Lung (tissue), 12 donors: ENCODE measurements around the gene SKIL. TPM values are rescaled to one million over a fixed set of nuclear protein-coding genes. Genes with fewer than 3 reads are reported as not detected.
A peak's percentile ranks its signal among the peaks of the same experiment; 100 is the strongest.

Source experiments
- ATAC-seq: fragments of 200-7000 bp; cut with Tn5 transposase; one replicate; pipeline ENCODE4 v1.9.1; 2020; ENCODE audit warnings: moderate number of reproducible peaks; ENCODE audit not compliant: insufficient read depth, low FRiP score
- DNase-seq, 3 donors: peaks; one replicate each; pipeline ENCODE4 v3.0.0-alpha.2; 2013 to 2017
- H3K27ac ChIP-seq, 2 donors: one replicate each; pipeline ENCODE4 v1.5.1; 2013; ENCODE audit warnings: mild to moderate bottlenecking in 2 of 2, moderate library complexity in 2 of 2, control low read depth in 1 of 2, inconsistent platforms in 1 of 2, low read depth in 1 of 2, low read length in 1 of 2
- H3K27me3 ChIP-seq, 3 donors: one replicate each; pipeline ENCODE4 v1.5.1; 2013; ENCODE audit warnings: low read length in 2 of 3; ENCODE audit not compliant: control insufficient read depth in 3 of 3, insufficient read depth in 3 of 3
- H3K36me3 ChIP-seq, 4 donors: one replicate each; pipeline ENCODE4 v1.5.1; 2013; ENCODE audit warnings: low read length in 4 of 4, mild to moderate bottlenecking in 1 of 4, moderate library complexity in 1 of 4; ENCODE audit not compliant: control insufficient read depth in 4 of 4, insufficient read depth in 4 of 4
- H3K4me1 ChIP-seq, 5 donors: one replicate each; pipeline ENCODE4 v1.5.1; 2013; ENCODE audit warnings: low read length in 5 of 5, mild to moderate bottlenecking in 2 of 5, moderate library complexity in 1 of 5; ENCODE audit not compliant: control insufficient read depth in 5 of 5, insufficient read depth in 5 of 5
- H3K4me3 ChIP-seq: one replicate; pipeline ENCODE4 v1.5.1; 2013; ENCODE audit warnings: mild to moderate bottlenecking, control low read depth, moderate library complexity
- H3K9ac ChIP-seq, 2 donors: one replicate each; pipeline ENCODE4 v1.5.1; 2013; ENCODE audit warnings: low read length in 2 of 2, control low read depth in 1 of 2; ENCODE audit not compliant: insufficient read depth in 1 of 2
- H3K9me3 ChIP-seq, 4 donors: one replicate each; pipeline ENCODE4 v1.5.1; 2013; ENCODE audit warnings: low read length in 3 of 4, mild to moderate bottlenecking in 1 of 4, moderate library complexity in 1 of 4; ENCODE audit not compliant: control insufficient read depth in 4 of 4, insufficient read depth in 3 of 4
- CTCF ChIP-seq: IDR thresholded peaks from 2 replicates; pipeline ENCODE4 v1.5.1; 2012; ENCODE audit warnings: mild to moderate bottlenecking; ENCODE audit errors: control extremely low read depth, extremely low read depth
- WGBS, 2 donors: extraction: QIAGEN DNeasy Blood & Tissue Kit; methylation state at CpG; one replicate each; pipeline ENCODE4 v1.1.7; 2013; 5-methylcytosine and 5-hydroxymethylcytosine counted together
- polyA plus RNA-seq, 2 donors: library from polyadenylated mRNA; stranded (reverse); fragments of 200-250 nt; gene quantifications; one replicate each; pipeline ENCODE4 v1.2.1, GENCODE V29; 2013
- total RNA-seq, 2 donors: library from RNA; depleted of rRNA in 1 of 2; stranded (reverse); fragments of >200 nt in 1 of 2; gene quantifications; one replicate each; pipeline ENCODE4 v1.2.1, GENCODE V29; 2014 to 2021
- donor health status: control.
- donor health status: control.
- donor health status: Bipolar disorder and iron deficiency.
- donor health status: healthy.
- donor health status: DM: yes; HTN: yes; CAD: no.

The SKIL gene
- total and polyA plus RNA-seq, 4 donors: 16.5 to 110 (median 38.5) TPM

- H3K27ac ChIP-seq: no peak overlapping the region
- 87 to 97% methylated on average over 1 of the region's 1 CpG for WGBS, 2 donors
- no peaks in the 10 kb centered on the region for H3K27me3 ChIP-seq
- H3K4me3 ChIP-seq: no peak overlapping the region
- H3K9ac ChIP-seq: no peak overlapping the region
- H3K4me1 ChIP-seq: peaks cover 0 to 12% (median 0%) of the 10 kb centered on the region in 5 donors
- no peak for ATAC-seq
- no peak for TF ChIP-seq CTCF
- DNase-seq: peak in 2 of 3 donors; percentile 44 to 63
- H3K9me3 ChIP-seq: no peaks in the 10 kb centered on the region
- no peaks in the 10 kb centered on the region for H3K36me3 ChIP-seq
Observed at GRCh38 chr3:170429050-170429449, 71.5 kb downstream of the SKIL start.

GRCh38 chr3:170431054-170431453, 73.5 kb downstream of the SKIL start:
- no peak for TF ChIP-seq CTCF
- ATAC-seq (no peak), DNase-seq (no peak)
- Histone ChIP-seq H3K9me3 (no peaks in the 10 kb centered on the region), H3K4me3 (no peak overlapping the region), H3K27ac (no peak overlapping the region), H3K27me3 (no peaks in the 10 kb centered on the region), H3K36me3 (no peaks in the 10 kb centered on the region), H3K9ac (no peak overlapping the region), H3K4me1 (peaks cover 0 to 12% (median 0%) of the 10 kb centered on the region in 5 donors)
- WGBS, 2 donors: 95 to 97% methylated on average over 3 of the region's 3 CpGs

GRCh38 chr3:170432416-170432815, 74.9 kb downstream of the SKIL start:
- 97 to 98% methylated on average over 14 of the region's 14 CpGs for WGBS, 2 donors
- H3K27ac ChIP-seq: no peak overlapping the region
- H3K9me3 ChIP-seq: no peaks in the 10 kb centered on the region
- H3K27me3 ChIP-seq: no peaks in the 10 kb centered on the region
- peaks cover 0 to 12% (median 0%) of the 10 kb centered on the region in 5 donors for H3K4me1 ChIP-seq
- no peaks in the 10 kb centered on the region for H3K36me3 ChIP-seq
- H3K4me3 ChIP-seq: no peak overlapping the region
- no peak for TF ChIP-seq CTCF
- no peak for ATAC-seq
- DNase-seq: no peak
- no peak overlapping the region for H3K9ac ChIP-seq

GRCh38 chr3:170436697-170437096, 79.2 kb downstream of the SKIL start:
- WGBS, 2 donors: 94 to 97% methylated on average over 2 of the region's 2 CpGs
- Histone ChIP-seq H3K27ac (no peak overlapping the region), H3K4me3 (no peak overlapping the region), H3K9me3 (peaks cover 0 to 2% (median 0%) of the 10 kb centered on the region in 4 donors), H3K27me3 (no peaks in the 10 kb centered on the region), H3K36me3 (no peaks in the 10 kb centered on the region), H3K9ac (no peak overlapping the region), H3K4me1 (peaks cover 0 to 1% (median 0%) of the 10 kb centered on the region in 5 donors)
- DNase-seq (no peak), ATAC-seq (no peak)
- no peak for TF ChIP-seq CTCF
